BE2C (cell line): ENCODE measurements around the gene UTY. TPM values are rescaled to one million over a fixed set of nuclear protein-coding genes. Genes with fewer than 3 reads are reported as not detected.

ENCODE experiments used
- DNase-seq: peaks from one replicate; pipeline ENCODE4 v3.0.0-alpha.2; 2020
- H3K27me3 ChIP-seq: fragments of 250-450 bp; sonication (Bioruptor Pico); 2 replicates; pipeline ENCODE4 v1.5.1; 2020; ENCODE audit warnings: mild to moderate bottlenecking
- H3K36me3 ChIP-seq: fragments of 250-450 bp; sonication (Bioruptor Pico); 2 replicates; pipeline ENCODE4 v1.5.1; 2020; ENCODE audit warnings: mild to moderate bottlenecking
- H3K4me1 ChIP-seq: fragments of 250-450 bp; sonication (Bioruptor Pico); 2 replicates; pipeline ENCODE4 v1.5.1; 2020
- H3K4me3 ChIP-seq: 2 replicates; pipeline ENCODE4 v1.5.1; 2011; ENCODE audit warnings: low read depth, low read length
- H3K9me3 ChIP-seq: fragments of 250-450 bp; sonication (Bioruptor Pico); 2 replicates; pipeline ENCODE4 v1.5.1; 2020
- polyA plus RNA-seq: library from polyadenylated mRNA; unstranded; fragments of >200 nt; gene quantifications from one replicate; pipeline ENCODE4 v1.2.1, GENCODE V29; 2012; ENCODE audit warnings: low read depth, missing spikeins; ENCODE audit not compliant: insufficient read length, insufficient read depth
- TF ChIP-seq, protein P1 (sequence below): IDR thresholded peaks from 2 replicates; pipeline ENCODE4 v1.5.1; 2012; ENCODE audit warnings: mild to moderate bottlenecking, low read depth, low read length

UTY gene
- not detected for polyA plus RNA-seq

DNA sequence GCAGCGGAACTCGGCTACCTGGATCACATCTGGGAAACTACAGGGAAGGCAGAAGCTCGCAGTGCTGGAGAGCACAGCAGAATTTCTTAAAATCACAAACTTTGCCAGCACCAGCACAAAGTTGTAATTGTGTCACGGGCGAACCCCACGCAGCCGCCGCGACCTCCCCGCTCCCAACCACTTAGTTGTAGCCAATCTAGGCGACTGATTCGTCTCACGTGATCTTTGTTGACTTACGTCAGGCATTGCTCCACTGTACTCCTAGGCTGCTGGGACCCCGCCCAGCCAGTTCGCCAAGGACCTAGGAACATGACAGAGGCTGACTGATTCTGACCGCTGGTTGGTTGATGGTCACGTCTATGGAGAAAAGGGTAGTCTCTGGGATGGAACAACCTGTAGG is at the start of gene UTY:
UTY (minus strand) TSS at position 206 of the 400 bp plus-strand sequence. CDS start 368 bp downstream, outside the sequence.
- Histone ChIP-seq H3K4me1 (no peaks in the 10 kb centered on the region), H3K27me3 (no peaks in the 10 kb centered on the region), H3K4me3 (no peak within 1 kb of the TSS), H3K9me3 (no peaks in the 10 kb centered on the region), H3K36me3 (no peaks in the 10 kb centered on the region)
- DNase-seq = no peak
- TF ChIP-seq, protein P1, sequence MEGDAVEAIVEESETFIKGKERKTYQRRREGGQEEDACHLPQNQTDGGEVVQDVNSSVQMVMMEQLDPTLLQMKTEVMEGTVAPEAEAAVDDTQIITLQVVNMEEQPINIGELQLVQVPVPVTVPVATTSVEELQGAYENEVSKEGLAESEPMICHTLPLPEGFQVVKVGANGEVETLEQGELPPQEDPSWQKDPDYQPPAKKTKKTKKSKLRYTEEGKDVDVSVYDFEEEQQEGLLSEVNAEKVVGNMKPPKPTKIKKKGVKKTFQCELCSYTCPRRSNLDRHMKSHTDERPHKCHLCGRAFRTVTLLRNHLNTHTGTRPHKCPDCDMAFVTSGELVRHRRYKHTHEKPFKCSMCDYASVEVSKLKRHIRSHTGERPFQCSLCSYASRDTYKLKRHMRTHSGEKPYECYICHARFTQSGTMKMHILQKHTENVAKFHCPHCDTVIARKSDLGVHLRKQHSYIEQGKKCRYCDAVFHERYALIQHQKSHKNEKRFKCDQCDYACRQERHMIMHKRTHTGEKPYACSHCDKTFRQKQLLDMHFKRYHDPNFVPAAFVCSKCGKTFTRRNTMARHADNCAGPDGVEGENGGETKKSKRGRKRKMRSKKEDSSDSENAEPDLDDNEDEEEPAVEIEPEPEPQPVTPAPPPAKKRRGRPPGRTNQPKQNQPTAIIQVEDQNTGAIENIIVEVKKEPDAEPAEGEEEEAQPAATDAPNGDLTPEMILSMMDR = no peak

DNA sequence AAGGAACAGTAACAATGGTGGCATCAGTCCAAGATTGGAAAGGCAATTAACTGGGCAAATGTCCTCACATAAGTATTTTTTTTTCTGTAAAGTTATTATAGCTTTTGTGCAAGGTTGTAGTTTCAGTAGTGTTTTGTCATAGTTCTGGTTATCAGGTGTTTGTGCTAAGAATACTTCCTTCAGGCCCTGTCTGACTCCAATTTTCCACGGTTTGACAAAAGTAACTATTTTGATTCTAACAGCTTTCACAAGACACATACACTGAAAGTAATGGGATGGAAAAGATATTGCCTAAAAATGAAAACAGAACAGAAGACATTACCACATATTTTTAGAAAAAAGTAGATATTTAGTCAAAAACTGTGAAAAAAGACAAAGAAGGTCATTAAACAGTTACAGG is 40.6 kb upstream of the UTY start:
- DNase-seq = no peak
- H3K36me3 ChIP-seq = no peaks in the 10 kb centered on the region

DNA sequence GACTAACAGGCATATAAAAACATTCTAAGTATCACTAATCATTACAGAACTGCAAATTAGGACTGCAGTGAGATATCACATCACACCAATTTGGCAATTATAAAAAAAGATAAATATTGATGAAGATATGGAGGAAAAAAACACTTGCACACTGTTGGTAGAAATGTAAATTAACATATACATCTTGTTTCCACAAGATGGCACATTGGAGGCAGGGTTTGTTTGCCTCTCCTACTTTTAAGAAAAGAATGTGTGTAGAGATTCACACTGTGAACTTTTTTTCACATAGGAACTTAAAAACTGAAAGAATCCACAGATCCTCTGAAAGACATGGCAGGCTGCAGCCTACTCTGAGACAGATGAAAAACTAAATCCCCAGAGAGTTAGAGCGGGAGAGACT is 21.4 kb upstream of the UTY start:
- no peak for DNase-seq
- no peaks in the 10 kb centered on the region for H3K27me3 ChIP-seq
- no peak overlapping the region for H3K4me3 ChIP-seq
- TF ChIP-seq, protein P1 = no peak
- H3K9me3 ChIP-seq = no peaks in the 10 kb centered on the region
- no peaks in the 10 kb centered on the region for H3K4me1 ChIP-seq
- H3K36me3 ChIP-seq = no peaks in the 10 kb centered on the region

More for the DNA sequence above, 40.6 kb upstream of the UTY start:
- Histone ChIP-seq H3K4me1 (no peaks in the 10 kb centered on the region), H3K9me3 (no peaks in the 10 kb centered on the region), H3K4me3 (no peak overlapping the region), H3K27me3 (no peaks in the 10 kb centered on the region)
- TF ChIP-seq, protein P1 = no peak

DNA sequence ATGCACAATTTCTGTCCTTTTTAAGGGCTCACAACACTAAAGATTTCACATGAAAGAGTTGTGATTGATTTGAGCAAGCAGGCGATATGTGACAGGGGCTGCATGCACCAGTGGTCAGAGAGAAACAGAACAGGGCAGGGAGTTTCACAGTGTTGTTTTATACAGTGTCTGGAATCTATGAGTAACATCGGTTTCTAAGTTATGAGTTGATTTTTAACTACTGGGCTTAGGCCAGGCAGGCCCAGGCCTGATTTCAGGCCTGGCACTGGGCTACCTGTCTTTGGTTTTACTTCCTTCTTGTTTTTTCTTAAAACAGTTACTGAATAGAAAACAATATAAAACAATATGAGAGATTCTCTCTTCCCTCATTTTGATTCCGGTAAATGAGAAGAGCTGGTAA is 13.9 kb upstream of the UTY start:
- TF ChIP-seq, protein P1 = no peak
- Histone ChIP-seq H3K9me3 (no peaks in the 10 kb centered on the region), H3K36me3 (no peaks in the 10 kb centered on the region), H3K4me1 (no peaks in the 10 kb centered on the region), H3K4me3 (no peak overlapping the region), H3K27me3 (no peaks in the 10 kb centered on the region)
- DNase-seq = no peak

DNA sequence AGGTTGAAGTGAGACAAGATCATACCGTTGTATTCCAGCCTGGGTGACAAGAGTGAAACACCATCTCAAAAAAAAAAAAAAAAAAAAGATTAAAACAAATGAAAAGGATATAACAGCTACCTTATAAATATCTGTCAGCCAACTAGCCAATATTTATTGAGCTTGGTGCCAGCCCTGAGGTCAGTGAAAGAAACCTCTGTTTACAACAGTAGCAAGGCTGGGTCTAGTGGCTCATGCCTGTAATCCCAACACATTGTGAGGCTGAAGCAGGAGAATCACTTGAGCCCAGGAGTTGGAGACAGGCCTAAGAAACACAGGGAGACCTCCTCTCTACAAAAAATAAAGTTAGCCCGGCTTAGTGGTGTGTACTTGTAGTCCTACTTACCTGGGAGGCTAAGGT is 12.6 kb upstream of the UTY start:
- no peak overlapping the region for H3K4me3 ChIP-seq
- H3K9me3 ChIP-seq = no peaks in the 10 kb centered on the region
- no peaks in the 10 kb centered on the region for H3K36me3 ChIP-seq
- TF ChIP-seq, protein P1 = no peak
- H3K27me3 ChIP-seq = no peaks in the 10 kb centered on the region
- H3K4me1 ChIP-seq = no peaks in the 10 kb centered on the region
- no peak for DNase-seq

DNA sequence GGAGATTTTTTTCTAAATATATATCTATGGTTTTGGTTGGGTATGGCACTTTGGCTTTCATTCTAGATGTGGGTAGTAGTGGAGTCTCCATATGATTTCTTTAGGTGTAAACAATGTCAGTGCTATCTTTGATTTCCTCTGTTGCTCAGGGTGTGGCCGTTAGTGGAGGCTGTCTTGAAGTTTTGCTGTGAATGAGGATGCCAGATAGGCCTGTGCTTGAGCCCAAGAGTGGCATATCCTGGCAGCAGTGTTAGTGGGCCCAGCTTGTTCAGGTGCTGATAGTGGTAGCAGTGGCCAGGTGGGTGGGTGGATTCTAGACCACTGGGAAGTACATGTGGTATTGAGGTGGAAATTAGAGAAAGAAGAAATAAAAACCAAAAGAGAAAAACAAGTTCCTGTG is 8.9 kb upstream of the UTY start:
- Histone ChIP-seq H3K27me3 (no peaks in the 10 kb centered on the region), H3K4me1 (no peaks in the 10 kb centered on the region), H3K36me3 (no peaks in the 10 kb centered on the region), H3K9me3 (no peaks in the 10 kb centered on the region), H3K4me3 (no peak overlapping the region)
- DNase-seq = no peak
- TF ChIP-seq, protein P1 = no peak
